GM21423 (cell line): ENCODE data around the gene SSNA1.

Experiments used
- ATAC-seq: cut with Tn5 transposase; IDR thresholded peaks from one replicate; pipeline ENCODE4 v1.9.1; 2021; ENCODE audit warnings: mild to moderate bottlenecking, moderate library complexity; ENCODE audit not compliant: unreplicated experiment

SSNA1 gene

DNA sequence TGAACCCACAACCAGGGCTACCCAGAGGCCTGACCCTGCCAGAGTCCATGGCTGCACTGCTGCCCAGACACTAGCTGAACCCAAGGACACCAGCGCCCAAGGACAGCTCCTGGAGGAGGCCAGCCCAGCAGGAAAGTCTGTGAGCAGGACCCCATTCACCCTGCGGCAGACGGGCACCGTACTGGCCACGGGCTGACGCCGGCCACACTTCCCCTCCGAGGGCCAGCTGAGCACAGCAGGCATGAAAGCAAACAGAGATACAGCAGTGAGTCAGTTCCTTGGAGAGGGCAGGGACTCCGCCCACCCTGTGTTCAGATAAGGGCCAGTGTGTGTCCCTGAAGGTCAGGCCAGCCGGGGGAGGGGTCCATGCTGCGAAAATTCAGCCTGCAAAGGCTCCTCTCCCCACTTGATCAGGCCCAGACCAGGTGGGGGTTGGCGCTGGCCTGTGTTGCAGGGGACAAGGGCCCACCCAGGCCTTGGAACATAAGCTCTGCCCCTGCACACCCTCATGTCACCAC, 30.3 kb downstream of the SSNA1 start:
- ATAC-seq: no peak

DNA sequence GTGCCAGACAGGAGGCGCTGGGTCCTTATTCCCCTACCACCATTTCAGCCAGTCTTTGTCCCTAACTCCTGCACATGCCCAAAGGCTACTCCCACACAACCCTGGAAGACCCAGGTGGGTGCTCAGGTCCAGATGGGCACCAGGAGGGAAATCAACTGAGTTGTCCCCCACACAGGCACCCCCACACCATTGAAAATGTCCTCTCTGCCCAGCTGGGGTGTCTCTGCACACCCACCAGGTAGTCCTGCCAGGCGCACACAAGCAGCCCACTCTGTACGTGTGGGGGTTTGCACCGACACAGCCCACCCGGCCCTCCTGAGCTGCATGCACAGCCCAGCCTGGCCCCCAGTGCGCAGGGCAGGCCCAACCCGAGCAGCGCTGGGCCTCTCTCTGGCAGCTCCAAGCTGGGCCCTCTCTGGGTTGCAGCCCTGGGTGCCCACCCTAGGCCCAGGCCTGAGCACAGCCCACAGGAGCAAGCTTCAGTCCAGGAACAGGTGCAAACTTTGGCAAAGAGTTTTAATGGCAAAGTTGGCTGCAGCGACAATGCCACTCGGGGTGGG, 31.4 kb downstream of the SSNA1 start:
- no peak for ATAC-seq

GRCh38 chr9:137220317-137221094, 32.0 kb downstream of the SSNA1 start:
- ATAC-seq: no peak

DNA sequence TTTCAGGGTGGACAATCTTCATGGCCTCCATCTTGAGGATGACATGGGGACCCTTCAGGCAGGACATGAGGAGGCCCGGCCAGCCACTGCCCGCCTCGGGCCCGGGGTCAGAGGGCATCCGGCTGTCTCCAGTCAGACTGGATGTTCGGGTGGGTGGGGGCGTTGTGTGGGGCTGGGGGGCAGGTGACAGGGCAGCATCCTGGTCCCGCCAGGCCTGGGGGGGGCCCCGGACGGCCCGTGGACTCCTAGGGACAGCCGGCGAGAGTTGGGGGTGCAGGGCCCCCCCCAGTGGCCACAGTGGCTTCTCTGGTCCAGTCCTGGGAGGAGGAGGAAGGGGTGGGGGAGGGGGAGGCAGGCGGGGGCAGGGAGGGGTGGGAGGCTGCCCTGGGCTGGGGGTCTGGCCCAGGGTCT, 32.6 kb downstream of the SSNA1 start:
- no peak for ATAC-seq

DNA sequence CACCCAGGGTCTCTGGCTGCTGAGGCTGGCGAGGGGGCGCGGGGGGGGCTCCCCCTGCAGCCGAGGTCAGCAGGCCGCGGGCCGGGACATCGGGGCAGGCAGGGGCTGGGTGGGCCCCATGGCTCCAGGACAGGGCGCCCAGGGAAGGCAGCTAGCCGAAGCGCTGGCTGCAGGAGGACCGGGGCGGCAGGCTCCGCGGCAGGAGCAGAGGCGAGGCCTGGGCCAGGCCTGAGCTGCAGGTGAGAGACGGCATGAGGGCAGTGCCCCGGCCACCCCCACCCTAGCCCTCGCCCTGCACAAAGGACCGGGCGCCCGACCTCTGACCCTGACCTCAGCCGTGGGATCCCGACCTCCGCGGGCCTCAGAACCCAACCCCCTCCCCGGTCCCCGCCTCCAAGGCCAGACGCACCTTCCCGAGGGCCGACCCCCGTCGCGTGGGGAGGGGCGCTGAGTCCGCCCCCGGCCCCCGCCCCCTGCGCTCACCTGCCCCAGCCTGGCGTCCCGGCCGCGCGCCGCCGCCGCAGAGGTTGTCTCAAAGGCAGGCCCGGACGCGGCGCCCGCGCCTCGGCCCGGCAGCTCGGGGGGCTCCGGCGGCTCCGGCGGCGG, 33.1 kb downstream of the SSNA1 start:
- ATAC-seq: no peak

DNA sequence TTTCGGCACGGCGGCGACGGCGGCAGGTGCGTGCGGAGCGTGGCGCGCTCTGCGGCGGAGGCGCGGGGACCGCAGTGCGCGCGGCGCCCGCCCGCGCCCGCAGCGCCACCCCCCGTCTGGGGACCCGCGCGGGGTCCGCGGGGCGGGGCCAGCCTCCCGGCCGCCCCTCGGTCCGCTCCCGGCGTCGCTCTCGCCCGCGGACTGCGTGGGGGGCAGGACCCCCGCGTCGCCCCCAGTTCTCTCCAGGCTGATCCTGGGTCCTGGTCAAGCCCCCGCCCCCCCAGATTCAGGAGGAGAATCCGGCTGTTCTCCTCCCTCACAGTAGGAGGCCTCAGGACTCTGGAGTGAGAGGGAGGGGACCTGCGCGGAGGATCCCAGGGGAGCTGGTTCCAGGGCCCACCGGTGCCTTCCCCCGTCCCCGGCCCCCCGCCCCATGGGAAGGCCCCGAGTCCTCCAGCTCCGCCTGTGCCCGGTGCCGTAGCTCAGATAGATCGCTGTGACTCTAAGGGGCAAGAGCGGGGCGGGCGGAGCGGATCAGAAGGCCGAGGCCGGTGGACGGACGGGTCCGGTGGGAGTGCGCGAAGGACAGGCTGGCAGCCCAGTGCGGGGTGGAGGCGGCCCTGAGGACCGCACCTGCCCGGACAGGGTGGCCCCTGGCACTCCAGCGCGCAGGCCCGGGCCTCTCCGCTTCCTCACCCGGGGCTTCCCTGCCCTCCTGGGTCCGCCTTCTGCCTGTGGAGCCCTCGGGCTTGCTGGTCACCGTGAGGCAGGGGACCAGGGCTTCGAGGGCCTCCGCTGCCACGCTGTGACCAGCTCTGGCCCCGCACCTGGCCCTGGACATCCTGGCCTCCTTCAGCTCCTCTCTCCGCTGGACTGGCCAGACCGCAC, 34.0 kb downstream of the SSNA1 start, which contains the start of gene RNF208:
Gene RNF208, minus strand, starts transcription at position 51 of the 888 bp plus-strand sequence. CDS start 1,028 bp downstream, outside the sequence.
- no peak for ATAC-seq

- ATAC-seq: peak; percentile 77
Observed at GRCh38 chr9:137223078-137223970, 34.8 kb downstream of the SSNA1 start.

DNA sequence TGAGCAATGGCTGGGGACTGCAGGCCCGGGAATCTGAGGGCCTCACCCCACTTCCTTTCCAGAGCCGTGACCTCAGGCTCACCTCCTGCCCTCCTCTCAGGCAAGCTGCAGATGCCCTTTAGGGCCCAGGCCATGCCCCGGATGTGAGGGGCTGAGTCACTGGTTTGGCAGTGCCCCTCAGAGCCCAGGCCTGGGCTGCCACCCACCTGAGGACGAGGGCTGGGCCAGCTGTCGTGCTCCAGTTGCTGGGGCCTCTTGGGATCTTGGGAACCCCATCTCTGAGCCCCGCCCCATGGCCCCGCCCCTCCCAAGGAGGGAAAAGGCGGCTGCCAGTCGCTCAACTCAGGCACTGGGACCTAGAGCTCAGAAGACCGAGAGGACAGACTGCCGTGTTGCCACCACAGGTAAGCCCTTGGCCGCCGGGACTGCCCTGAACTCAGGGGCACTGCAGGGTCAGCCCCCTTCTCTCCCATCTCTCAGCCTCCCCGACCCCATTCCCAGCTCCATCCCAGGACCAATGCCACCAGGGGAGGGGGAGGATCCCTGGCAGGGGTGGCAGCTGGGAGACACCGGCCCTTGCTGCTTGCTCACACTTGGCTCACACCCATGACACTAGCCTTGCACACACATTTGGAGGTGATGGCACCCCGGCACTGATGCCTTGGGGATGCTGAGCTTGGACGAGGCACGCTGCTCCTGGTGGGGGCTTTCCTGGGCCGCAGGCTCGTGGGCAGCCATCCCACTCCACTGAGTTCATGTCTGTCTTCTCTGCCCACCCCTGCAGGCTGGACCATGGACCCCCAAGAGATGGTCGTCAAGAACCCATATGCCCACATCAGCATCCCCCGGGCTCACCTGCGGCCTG, 36.6 kb downstream of the SSNA1 start, which contains the start of gene CYSRT1:
Gene CYSRT1, plus strand, starts transcription at position 345 of the 865 bp plus-strand sequence. Its CDS starts 448 bp downstream, at position 793.
- ATAC-seq: no peak

- ATAC-seq: no peak
Observed at GRCh38 chr9:137225699-137226331, 37.3 kb downstream of the SSNA1 start.

GRCh38 chr9:137226338-137227053, 38.0 kb downstream of the SSNA1 start:
- ATAC-seq: no peak

- no peak for ATAC-seq
Observed at GRCh38 chr9:137227054-137227852, 38.8 kb downstream of the SSNA1 start, which contains the start of gene RNF224. TSS of gene RNF224 (plus strand) at chr9:137227502. CDS start at chr9:137228336, 834 bp downstream.

DNA sequence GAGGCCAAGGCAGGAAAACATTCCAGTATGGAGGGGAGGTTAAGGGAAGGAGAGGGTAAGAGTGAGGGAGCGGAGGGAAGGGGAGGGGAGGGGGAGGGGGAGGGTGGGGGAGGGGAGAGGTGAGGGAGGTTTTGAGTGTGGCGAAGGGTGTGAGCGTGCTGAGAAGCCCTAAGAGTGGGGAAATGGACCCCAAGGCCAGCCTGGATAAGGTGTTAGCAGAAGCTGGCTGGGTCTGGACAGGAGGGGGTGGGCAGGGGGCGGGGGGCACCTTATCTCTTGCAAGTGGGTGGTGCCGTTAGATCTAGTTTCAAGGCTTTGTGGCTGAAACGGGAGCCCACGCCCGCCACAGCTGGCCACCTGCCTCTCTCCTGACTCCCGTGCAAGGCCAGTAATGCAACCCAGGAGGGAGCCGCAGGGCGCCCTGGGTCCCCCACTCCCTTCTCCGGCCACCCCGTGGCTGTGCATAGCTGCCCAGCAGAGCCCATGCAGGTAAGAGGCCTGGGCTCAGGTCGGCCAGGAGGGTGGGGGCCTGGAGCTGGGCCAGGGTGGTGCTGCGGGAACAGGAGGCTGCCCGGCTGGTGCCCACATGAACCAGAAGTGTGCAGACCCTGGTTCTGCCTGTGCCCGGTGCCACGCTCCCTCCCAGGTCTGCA, 39.5 kb downstream of the SSNA1 start:
- ATAC-seq: no peak

DNA sequence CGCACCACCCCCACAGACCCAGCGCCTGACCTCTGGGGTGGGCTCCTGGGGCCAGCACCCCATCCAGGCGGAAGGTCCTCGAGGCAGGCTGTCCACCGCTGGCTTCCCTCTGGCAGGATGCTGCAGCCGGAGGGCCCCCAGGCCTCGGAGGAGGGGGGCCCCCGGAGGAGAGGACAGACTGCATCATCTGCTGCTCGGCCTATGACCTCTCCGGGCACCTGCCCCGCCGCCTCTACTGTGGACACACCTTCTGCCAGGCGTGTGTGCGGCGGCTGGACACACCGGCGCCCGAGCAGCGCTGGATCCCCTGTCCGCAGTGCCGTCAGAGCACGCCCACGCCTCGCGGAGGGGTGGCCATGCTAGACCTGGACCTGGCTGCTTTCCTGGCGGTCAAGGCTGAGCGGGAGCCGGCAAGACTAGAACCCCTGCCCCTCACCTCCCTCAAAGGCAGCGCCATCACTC, 40.1 kb downstream of the SSNA1 start:
- ATAC-seq: no peak

- ATAC-seq: no peak
Observed at GRCh38 chr9:137228968-137229896, 40.8 kb downstream of the SSNA1 start.
